GM23338 (cell line): ENCODE data around the gene RPP38. TPM values are rescaled to one million over a fixed set of nuclear protein-coding genes. Genes with fewer than 3 reads are reported as not detected.

Source experiments
- ATAC-seq: fragments of 200-7000 bp; cut with Tn5 transposase; 3 replicates; pipeline ENCODE4 v1.9.1; 2020
- DNase-seq: peaks from one replicate; pipeline ENCODE4 v3.0.0-alpha.2; 2015; ENCODE audit warnings: low spot score
- H2AFZ ChIP-seq: fragments of 200-600 bp; sonication (generic); 2 replicates; pipeline ENCODE4 v1.8.0; 2016; ENCODE audit warnings: antibody characterized with exemption, mild to moderate bottlenecking, moderate library complexity
- H3F3A ChIP-seq: fragments of 200-600 bp; sonication (generic); replicated peaks from 2 replicates; pipeline ENCODE4 v1.8.0; 2017; ENCODE audit warnings: antibody characterized with exemption, mixed run types, low read depth
- H3K27ac ChIP-seq: fragments of 200-600 bp; sonication (generic); 2 replicates; pipeline ENCODE4 v1.6.1; 2016; ENCODE audit warnings: low read depth
- H3K27me3 ChIP-seq: fragments of 200-600 bp; sonication (generic); 2 replicates; pipeline ENCODE4 v1.8.0; 2016; ENCODE audit warnings: mild to moderate bottlenecking, mixed run types, moderate library complexity; ENCODE audit not compliant: insufficient read depth
- H3K36me3 ChIP-seq: fragments of 200-600 bp; sonication (generic); 2 replicates; pipeline ENCODE4 v1.8.0; 2016; ENCODE audit warnings: mild to moderate bottlenecking; ENCODE audit not compliant: insufficient read depth
- H3K4me1 ChIP-seq: fragments of 200-600 bp; sonication (generic); 2 replicates; pipeline ENCODE4 v1.8.0; 2016; ENCODE audit warnings: mild to moderate bottlenecking, moderate library complexity; ENCODE audit not compliant: insufficient read depth
- H3K4me2 ChIP-seq: fragments of 200-600 bp; sonication (generic); 2 replicates; pipeline ENCODE4 v1.7.1; 2017; ENCODE audit warnings: mixed run types
- H3K4me3 ChIP-seq: fragments of 200-600 bp; sonication (generic); 2 replicates; pipeline ENCODE4 v1.6.1; 2016; ENCODE audit warnings: mixed run types
- H3K79me2 ChIP-seq: fragments of 200-600 bp; sonication (generic); replicated peaks from 2 replicates; pipeline ENCODE4 v1.8.0; 2017; ENCODE audit warnings: mild to moderate bottlenecking; ENCODE audit not compliant: insufficient read depth
- H3K9me2 ChIP-seq: fragments of 200-600 bp; sonication (generic); 2 replicates; pipeline ENCODE4 v1.8.0; 2017; ENCODE audit not compliant: insufficient read depth
- H4K20me1 ChIP-seq: fragments of 200-600 bp; sonication (generic); replicated peaks from 2 replicates; pipeline ENCODE4 v1.8.0; 2017; ENCODE audit warnings: mild to moderate bottlenecking; ENCODE audit not compliant: insufficient read depth
- H3K27ac Mint-ChIP-seq: 2 replicates; pipeline ENCODE4 v1.8.0; 2020; ENCODE audit warnings: inconsistent platforms, mild to moderate bottlenecking, moderate library complexity, mixed read lengths
- H3K27me3 Mint-ChIP-seq: 3 replicates; pipeline ENCODE4 v1.8.0; 2022; ENCODE audit warnings: low read depth, mild to moderate bottlenecking, moderate library complexity, mixed read lengths, inconsistent platforms; ENCODE audit not compliant: insufficient read depth, poor library complexity
- H3K36me3 Mint-ChIP-seq: 3 replicates; pipeline ENCODE4 v1.8.0; 2021; ENCODE audit warnings: low read depth, mild to moderate bottlenecking, inconsistent platforms, moderate library complexity, mixed read lengths
- H3K4me1 Mint-ChIP-seq: 3 replicates; pipeline ENCODE4 v1.8.0; 2020; ENCODE audit warnings: mild to moderate bottlenecking, inconsistent platforms, mixed read lengths
- H3K4me3 Mint-ChIP-seq: 3 replicates; pipeline ENCODE4 v1.8.0; 2021; ENCODE audit warnings: moderate library complexity, mild to moderate bottlenecking, inconsistent platforms, mixed read lengths
- H3K9me3 Mint-ChIP-seq: 3 replicates; pipeline ENCODE4 v1.8.0; 2020; ENCODE audit warnings: moderate library complexity, mild to moderate bottlenecking, inconsistent platforms, mixed read lengths
- CREB1 ChIP-seq: fragments of 250-450 bp; sonication (Bioruptor Pico); IDR thresholded peaks from 2 replicates; pipeline ENCODE4 v1.5.0; 2020; ENCODE audit warnings: low read depth, mild to moderate bottlenecking, moderate library complexity
- CTCF ChIP-seq, 2 experiments: fragments of 200-600 bp in 1 of 2; sonication (generic) in 1 of 2; conservative IDR thresholded peaks; 2 replicates each; pipeline versions ENCODE4 v1.5.1 to v1.6.1; 2016 to 2017; ENCODE audit warnings: antibody characterized with exemption in 2 of 2, low read depth in 2 of 2, mild to moderate bottlenecking in 2 of 2, moderate library complexity in 1 of 2
- ETS1 ChIP-seq: IDR thresholded peaks from 2 replicates; pipeline ENCODE4 v1.6.1; 2016; ENCODE audit warnings: antibody characterized with exemption
- EZH2 ChIP-seq: fragments of 200-600 bp; sonication (generic); IDR thresholded peaks from one replicate; pipeline ENCODE4 v1.8.0; 2017; ENCODE audit warnings: antibody characterized with exemption, mild to moderate bottlenecking, low read depth; ENCODE audit not compliant: unreplicated experiment
- EZH2phosphoT487 ChIP-seq: fragments of 200-600 bp; sonication (generic); IDR thresholded peaks from one replicate; pipeline ENCODE4 v1.8.1; 2018; ENCODE audit warnings: antibody characterized with exemption; ENCODE audit not compliant: unreplicated experiment
- JUNB ChIP-seq: IDR thresholded peaks from one replicate; pipeline ENCODE4 v1.6.1; 2016; ENCODE audit warnings: antibody characterized with exemption; ENCODE audit not compliant: unreplicated experiment
- POLR2AphosphoS5 ChIP-seq: IDR thresholded peaks from 2 replicates; pipeline ENCODE4 v1.6.1; 2016; ENCODE audit warnings: antibody characterized with exemption, low read depth
- REST ChIP-seq: IDR thresholded peaks from one replicate; pipeline ENCODE4 v1.6.1; 2018; ENCODE audit warnings: antibody characterized with exemption; ENCODE audit not compliant: unreplicated experiment
- STAT1 ChIP-seq: IDR thresholded peaks from one replicate; pipeline ENCODE4 v1.6.1; 2016; ENCODE audit warnings: antibody characterized with exemption; ENCODE audit not compliant: unreplicated experiment
- ZNF114 ChIP-seq: fragments of 250-450 bp; sonication (Bioruptor Pico); IDR thresholded peaks from 2 replicates; pipeline ENCODE4 v1.5.0; 2020; ENCODE audit warnings: mild to moderate bottlenecking, moderate library complexity
- ZNF331 ChIP-seq: fragments of 250-450 bp; sonication (Bioruptor Pico); IDR thresholded peaks from 2 replicates; pipeline ENCODE4 v1.5.0; 2020; ENCODE audit warnings: low read depth, mild to moderate bottlenecking, moderate library complexity
- polyA plus RNA-seq: library from polyadenylated mRNA; unstranded; fragments of >200 nt; fragmentation: Nextera tagmentation; extraction: Ambion mirVana; gene quantifications from 2 replicates; pipeline ENCODE4 v1.2.1, GENCODE V29; 2016
- total RNA-seq: library from RNA; depleted of rRNA; stranded (reverse); fragments of >200 nt; shearing (Covaris generic); gene quantifications from 2 replicates; pipeline ENCODE4 v1.2.3, GENCODE V29; 2014
- TF ChIP-seq, protein P1 (sequence below): fragments of 250-450 bp; sonication (Bioruptor Pico); IDR thresholded peaks from 2 replicates; pipeline ENCODE4 v1.5.0; 2020; ENCODE audit warnings: mild to moderate bottlenecking, moderate library complexity

RPP38 gene
- total and polyA plus RNA-seq, 2 experiments from 2014 or later = 20.1 to 50.7 TPM

DNA sequence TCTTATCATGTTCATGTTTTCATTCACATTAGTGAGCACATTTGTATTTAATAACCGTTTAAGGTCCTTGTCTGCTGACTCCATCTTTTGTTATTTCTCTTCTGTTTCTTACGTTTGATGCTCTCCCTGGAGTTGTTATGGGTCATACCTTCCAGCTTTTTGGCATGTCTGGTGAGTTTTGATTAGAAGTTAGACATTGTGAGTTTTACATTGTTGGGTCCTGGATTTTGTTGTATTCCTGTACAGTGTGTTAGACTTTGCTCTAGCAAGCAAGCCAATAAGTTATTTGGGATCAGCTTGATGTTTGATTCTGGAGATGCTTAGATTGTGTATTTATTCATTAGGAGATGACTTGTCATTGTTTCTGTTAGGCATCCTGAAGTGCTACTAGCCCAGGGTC, 36.5 kb upstream of the RPP38 start (continued):
- no peak for TF ChIP-seq REST
- TF ChIP-seq EZH2 = no peak
- no peak for TF ChIP-seq ETS1

DNA sequence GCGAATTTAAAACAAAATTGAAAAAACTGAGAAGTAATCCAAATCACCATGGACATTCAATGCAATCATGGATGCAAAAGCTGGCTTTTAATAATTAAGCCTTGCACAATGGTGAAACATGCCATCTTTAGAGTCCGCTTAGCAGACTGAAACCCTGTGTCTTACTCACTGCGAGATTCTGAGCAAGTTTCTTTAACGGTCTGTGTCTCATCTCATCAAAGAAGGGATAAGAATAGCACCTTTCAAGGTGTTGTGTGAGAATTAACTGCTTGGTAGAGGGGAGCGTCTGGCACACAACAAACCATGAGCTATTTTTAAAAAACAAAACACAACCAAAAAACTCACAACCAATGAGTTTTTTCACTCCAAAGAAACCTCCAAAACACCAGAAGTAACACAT, 30.0 kb upstream of the RPP38 start:
- Histone ChIP-seq H3F3A (no peaks in the 10 kb centered on the region), H3K4me3 (no peak overlapping the region), H3K36me3 (no peaks in the 10 kb centered on the region; the same call in 1 of the 2 replicates), H3K4me1 (no peaks in the 10 kb centered on the region), H3K79me2 (no peaks in the 10 kb centered on the region), H2AFZ (no peak overlapping the region), H3K27me3 (no peaks in the 10 kb centered on the region), H3K4me2 (no peak overlapping the region), H3K9me2 (no peaks in the 10 kb centered on the region; the same call in 1 of the 2 replicates), H4K20me1 (no peaks in the 10 kb centered on the region), H3K27ac (no peak overlapping the region)
- peaks cover 6% of the 10 kb centered on the region for H3K9me3 Mint-ChIP-seq
- no peaks in the 10 kb centered on the region; the same call in 2 of the 3 replicates for H3K4me1 Mint-ChIP-seq
- DNase-seq = no peak
- no peak overlapping the region for H3K27ac Mint-ChIP-seq
- H3K27me3 Mint-ChIP-seq = no peaks in the 10 kb centered on the region
- no peak for ATAC-seq
- H3K4me3 Mint-ChIP-seq = no peak overlapping the region
- peaks cover 2% of the 10 kb centered on the region for H3K36me3 Mint-ChIP-seq
- TF ChIP-seq STAT1 (no peak), EZH2 (no peak), JUNB (no peak), ZNF114 (CRISPR knock-in tag) (no peak), EZH2phosphoT487 (no peak), CTCF (conservative IDR thresholded peaks at IDR 0.05; ENCODE audit: low read depth in 2 of 2) (no peak), ZNF331 (CRISPR knock-in tag) (no peak), ETS1 (no peak), CREB1 (no peak), POLR2AphosphoS5 (no peak)
- TF ChIP-seq, protein P1, sequence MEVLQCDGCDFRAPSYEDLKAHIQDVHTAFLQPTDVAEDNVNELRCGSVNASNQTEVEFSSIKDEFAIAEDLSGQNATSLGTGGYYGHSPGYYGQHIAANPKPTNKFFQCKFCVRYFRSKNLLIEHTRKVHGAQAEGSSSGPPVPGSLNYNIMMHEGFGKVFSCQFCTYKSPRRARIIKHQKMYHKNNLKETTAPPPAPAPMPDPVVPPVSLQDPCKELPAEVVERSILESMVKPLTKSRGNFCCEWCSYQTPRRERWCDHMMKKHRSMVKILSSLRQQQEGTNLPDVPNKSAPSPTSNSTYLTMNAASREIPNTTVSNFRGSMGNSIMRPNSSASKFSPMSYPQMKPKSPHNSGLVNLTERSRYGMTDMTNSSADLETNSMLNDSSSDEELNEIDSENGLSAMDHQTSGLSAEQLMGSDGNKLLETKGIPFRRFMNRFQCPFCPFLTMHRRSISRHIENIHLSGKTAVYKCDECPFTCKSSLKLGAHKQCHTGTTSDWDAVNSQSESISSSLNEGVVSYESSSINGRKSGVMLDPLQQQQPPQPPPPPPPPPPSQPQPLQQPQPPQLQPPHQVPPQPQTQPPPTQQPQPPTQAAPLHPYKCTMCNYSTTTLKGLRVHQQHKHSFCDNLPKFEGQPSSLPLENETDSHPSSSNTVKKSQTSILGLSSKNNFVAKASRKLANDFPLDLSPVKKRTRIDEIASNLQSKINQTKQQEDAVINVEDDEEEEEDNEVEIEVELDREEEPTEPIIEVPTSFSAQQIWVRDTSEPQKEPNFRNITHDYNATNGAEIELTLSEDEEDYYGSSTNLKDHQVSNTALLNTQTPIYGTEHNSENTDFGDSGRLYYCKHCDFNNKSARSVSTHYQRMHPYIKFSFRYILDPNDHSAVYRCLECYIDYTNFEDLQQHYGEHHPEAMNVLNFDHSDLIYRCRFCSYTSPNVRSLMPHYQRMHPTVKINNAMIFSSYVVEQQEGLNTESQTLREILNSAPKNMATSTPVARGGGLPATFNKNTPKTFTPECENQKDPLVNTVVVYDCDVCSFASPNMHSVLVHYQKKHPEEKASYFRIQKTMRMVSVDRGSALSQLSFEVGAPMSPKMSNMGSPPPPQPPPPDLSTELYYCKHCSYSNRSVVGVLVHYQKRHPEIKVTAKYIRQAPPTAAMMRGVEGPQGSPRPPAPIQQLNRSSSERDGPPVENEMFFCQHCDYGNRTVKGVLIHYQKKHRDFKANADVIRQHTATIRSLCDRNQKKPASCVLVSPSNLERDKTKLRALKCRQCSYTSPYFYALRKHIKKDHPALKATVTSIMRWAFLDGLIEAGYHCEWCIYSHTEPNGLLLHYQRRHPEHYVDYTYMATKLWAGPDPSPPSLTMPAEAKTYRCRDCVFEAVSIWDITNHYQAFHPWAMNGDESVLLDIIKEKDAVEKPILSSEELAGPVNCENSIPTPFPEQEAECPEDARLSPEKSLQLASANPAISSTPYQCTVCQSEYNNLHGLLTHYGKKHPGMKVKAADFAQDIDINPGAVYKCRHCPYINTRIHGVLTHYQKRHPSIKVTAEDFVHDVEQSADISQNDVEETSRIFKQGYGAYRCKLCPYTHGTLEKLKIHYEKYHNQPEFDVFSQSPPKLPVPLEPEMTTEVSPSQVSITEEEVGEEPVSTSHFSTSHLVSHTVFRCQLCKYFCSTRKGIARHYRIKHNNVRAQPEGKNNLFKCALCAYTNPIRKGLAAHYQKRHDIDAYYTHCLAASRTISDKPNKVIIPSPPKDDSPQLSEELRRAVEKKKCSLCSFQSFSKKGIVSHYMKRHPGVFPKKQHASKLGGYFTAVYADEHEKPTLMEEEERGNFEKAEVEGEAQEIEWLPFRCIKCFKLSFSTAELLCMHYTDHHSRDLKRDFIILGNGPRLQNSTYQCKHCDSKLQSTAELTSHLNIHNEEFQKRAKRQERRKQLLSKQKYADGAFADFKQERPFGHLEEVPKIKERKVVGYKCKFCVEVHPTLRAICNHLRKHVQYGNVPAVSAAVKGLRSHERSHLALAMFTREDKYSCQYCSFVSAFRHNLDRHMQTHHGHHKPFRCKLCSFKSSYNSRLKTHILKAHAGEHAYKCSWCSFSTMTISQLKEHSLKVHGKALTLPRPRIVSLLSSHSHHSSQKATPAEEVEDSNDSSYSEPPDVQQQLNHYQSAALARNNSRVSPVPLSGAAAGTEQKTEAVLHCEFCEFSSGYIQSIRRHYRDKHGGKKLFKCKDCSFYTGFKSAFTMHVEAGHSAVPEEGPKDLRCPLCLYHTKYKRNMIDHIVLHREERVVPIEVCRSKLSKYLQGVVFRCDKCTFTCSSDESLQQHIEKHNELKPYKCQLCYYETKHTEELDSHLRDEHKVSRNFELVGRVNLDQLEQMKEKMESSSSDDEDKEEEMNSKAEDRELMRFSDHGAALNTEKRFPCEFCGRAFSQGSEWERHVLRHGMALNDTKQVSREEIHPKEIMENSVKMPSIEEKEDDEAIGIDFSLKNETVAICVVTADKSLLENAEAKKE (CRISPR knock-in tag) = no peak
